NCI-H1105 (cell line): ENCODE data around the gene VASH2.
A peak's percentile ranks its signal among the peaks of the same experiment; 100 is the strongest.
"Not testable (repeated sequence)": the region's sequence is repeated elsewhere in the genome, so short reads cannot be mapped to it uniquely, and the experiment has no call there.

ENCODE experiments used
- DNase-seq: peaks from one replicate; lab custom pipeline; 2025; lab: John Stamatoyannopoulos, UW

Gene VASH2

DNA sequence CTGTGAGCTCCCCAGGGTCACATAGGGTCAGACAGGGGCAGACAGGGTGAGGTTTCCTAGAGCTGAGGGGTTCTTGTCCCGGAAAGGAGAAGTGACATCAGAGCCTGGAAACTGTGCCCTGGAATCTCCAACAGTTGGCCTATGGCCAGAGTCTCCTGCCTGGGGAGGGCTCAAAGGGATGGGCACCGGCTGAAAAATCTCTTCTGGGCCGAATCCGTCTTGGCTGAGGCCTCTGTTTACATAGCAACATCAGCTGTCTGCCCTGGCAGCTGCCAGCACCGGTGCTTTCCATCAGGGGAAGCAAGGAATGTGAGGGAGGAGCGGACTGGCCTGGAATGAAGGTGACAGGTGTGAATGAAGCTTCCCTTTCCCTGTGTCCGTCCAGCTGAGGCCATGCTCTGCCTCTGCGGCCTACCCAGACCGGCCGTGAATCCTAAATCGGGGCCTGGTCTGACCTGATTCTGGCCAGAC is 30.7 kb downstream of the VASH2 start:
- peak; percentile 64 for DNase-seq

DNA sequence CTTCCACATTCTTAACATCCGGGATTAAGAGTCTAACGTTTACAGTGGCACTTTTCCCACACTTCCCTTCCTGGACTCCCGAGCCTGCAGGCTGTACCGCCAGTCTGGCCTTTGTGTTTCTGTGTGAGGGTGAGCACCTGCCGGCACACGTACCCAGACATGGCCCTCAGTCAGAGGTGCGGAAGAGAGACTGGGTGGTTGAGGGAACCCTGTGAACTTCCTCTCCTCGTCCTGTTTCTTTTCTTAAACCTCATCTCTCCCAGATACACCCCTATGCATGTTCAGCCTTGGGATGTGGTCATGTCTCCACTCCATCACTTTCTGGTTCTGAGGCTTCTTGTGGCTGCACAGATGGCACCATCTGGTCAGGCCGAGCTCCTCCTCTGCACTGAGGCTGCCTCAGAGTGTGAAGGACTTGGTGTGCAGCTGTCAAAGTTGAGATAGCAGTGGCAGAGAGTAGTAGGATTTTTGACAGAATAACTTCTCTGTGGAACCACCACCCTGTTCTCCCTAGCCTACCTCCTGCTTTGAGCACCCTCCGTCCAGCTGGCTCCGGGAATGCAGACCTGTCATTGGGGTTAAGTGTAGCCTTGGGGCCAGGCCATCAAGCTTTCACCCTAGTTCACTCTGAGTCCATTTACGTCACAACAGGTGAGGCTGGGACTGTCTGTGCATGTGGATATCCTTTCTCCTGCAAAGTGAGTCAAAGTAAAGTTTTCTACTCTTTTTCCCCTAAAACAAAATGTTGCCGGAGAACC is 31.4 kb downstream of the VASH2 start:
- no peak for DNase-seq

DNA sequence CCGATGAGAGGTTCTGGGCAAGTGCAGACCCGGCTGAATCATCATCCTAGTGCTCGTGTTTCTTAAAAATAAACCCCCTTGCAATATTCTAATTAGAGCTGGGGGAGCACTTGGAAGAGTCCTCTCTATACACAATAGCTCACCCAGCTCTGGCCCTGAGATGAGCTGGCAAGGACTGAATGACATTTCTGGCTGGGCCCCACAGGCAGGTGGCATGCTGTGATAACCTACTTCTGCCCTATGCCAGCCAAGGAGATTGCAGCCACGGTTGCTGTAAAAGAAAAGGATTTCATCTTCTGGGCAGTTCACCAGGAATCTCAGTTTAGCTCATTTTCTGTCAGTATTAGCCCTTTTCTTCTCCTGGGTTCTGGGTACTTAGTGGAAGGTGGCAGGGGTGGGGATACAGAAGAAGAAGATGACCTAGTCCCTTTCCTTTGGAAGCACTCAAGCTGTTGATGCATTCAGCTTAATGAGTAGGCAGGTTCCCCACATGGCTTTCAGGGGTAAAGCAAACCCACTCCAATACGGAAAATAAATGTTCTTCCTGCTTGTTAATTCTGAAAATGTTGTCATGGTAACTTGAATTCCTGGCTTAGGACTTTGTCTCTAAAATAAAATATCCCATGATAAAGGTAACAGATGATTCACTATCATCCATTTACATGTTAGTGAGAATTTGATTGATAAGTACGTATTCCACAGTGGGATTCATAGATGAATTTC is 32.2 kb downstream of the VASH2 start:
- DNase-seq, result peak; percentile 35

DNA sequence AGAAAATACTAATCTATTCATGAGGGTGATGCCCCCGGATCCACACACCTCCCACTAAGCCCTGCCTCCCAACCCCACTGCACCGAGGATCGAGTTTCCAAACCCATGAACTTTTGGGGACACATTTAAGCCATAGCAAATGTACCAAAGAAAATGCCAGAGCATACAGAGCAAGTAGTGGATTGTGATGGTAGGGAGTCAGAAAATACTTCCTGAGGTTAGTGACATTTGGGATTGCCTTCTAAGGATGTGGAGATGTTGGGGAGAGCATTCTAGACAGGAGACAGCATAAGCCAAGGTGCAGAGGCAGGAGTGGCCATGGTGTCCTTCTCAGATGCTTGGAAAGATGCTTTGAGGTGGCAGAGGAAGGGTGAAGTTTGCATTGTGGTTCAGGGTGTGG is 33.1 kb downstream of the VASH2 start:
- DNase-seq, result no peak

DNA sequence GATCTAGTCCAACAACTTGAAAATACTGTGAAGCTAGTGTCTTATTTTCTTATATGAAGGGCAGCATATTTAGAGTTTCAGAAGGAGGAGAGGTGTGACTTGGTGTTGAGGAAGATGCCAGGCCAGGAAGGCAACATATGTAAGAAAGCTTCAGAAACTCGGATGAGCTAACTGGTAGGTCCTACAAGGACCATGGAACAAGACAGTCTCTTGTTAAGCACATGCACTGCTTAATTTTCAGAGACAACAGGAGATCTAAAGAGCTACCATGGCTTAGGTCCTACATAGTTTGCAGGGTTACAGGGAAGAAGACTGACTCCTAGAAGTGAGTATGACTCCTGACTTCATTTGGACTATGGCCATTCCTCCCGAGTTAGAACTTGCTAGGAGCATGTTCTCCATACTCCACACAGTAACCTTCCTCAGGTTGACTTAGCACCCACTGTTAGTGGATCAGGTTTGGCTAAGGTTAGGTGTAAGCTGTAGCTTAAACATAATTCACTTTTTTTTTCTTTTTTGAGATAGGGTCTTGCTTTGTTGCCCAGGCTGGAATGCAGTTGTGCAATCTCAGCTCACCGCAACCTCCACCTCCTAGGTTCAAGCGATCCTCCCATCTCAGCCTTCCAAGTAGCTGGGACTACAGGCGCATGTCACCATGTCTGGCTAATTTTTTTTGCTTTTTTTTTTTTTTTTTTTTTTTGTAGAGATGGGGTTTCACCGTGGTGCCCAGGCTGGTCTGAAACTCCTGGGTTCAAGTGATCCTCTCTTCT is 34.4 kb downstream of the VASH2 start:
- no peak for DNase-seq

DNA sequence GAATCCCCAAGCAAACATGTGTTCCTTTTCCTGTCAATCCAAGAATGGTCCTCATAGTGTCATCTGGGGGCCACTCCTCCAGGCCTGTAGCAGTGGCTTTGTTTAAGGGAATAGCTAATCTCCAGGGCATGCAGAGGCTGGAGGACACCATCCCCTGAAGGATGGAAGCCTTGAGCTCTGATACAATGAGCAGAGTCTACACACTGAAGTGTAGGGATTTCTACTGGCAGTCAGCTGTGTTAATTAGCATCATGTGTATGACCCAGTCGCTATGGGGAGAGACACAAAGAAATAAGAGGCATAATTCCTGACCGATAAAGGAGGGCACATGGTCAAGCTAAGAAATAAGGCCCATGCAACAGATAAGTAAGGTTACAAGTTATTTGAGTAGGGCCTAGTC is 36.2 kb downstream of the VASH2 start:
- no peak for DNase-seq

DNA sequence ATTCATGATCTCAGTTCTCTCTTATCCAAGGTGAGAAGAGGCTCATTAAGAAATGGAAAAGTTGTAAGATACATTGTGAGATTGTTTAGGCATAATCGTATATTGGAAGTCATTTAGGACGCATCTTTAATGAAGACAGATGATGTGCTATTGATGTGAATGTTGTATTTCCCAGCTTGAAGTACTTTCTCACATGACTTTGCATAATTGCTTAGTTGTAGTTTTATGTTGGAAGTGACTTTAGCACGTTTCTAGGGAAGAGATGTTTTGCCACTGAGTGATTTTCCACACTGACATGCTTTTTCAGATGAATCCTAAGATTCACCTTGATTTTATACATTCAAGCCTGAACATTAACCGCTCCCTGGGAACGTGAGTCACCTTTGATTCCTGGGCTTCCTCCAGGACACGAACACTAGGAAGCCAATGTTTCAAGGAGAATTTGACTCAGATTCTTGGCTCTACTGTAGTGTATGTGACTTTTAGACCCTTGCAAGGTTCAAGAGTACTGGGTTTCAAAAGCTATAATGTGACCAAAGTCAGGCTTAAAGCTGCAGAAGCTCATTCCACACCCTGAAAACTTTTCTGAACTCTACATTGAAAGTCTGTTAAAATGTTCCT is 37.5 kb downstream of the VASH2 start:
- no peak for DNase-seq

DNA sequence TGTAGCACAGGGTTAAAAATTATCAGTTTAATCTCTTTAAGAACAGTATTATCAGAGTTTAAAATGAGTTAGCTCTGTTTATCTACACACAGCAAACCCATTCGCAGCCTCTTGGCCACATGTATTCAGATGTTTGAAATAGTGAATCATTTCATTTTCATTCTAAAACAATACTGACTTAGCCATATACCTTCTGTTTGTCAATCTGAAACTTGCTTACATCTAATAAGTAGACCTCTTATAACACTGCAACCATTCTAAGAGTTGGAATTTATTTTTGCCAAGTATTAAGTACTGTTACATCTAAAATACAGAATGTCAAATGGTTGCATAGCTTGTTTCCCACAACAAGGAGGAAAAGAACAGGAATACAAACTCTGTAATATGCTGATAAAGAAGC is 39.9 kb downstream of the VASH2 start:
- no peak for DNase-seq

DNA sequence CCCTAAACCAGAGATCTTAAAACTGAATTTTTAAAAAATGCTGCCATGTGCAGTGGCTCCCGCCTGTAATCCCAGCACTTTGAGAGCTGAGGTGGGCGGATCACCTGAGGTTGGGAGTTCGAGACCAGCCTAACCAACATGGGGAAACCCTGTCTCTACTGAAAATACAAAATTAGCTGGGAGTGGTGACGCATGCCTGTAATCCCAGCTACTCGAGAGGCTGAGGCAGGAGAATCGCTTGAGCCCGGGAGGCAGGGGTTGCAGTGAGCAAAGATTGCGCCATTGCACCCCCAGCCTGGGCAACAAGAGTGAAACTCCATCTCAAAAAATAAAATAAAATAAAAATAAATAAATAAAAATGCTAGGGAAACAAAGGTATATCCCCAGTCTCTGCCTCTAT is 43.6 kb downstream of the VASH2 start:
- not testable (repeated sequence) for DNase-seq

DNA sequence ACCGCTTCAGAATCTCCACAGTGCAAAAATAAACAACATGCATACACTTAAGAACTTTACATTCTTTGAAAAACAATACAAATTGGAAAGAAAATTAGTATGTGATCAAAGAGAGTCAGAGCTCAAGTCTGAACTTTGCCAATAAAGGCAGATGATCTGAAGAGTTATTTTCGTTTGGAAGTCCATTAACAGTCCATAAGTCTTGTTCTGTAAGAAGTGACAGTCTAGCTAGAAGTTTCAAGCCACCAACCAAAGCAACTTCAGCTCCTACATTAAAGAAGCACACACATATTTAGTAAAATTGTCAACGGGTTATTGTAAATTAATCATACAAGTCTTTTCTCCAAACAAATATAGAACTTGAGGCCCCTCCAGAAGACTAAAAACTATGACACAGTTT is 44.6 kb downstream of the VASH2 start:
- DNase-seq, result no peak

DNA sequence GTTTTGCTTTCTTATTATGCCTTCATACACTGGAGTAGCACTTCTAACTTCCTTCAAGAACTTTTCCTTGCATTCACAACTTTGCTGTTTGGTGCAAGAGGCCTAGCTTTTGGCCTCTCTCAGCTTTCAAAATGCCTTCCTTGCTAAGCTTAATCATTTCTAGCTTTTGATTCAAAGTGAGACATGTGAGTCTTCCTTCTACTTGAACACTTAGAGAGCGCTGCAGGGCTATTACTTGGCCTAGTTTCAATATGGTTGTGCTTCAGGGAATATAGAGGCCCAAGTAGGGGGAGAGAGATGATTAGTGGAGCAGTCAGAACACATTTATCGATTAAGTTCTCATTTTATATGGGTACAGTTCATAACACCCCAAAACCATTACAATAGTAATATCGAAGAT is 52.9 kb downstream of the VASH2 start:
- no peak for DNase-seq

DNA sequence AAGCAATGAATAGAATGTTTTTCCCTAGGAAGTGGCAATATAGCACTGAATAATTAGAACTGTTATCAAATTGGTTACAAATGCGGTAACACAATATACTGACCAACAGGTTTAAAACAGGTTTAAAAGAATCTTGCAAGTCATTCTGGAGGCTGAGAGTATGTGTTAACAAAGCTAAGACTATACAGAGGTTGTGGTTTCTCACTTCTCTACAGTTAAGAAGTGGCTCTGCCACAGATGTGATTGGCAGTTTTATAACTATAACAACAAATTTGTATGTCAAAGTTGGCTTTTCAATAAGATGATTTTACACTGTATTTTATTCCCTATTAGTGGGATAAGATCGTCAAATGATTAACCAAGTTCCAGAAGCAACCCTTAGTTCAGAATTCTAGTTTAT is 58.2 kb downstream of the VASH2 start:
- DNase-seq, result no peak

DNA sequence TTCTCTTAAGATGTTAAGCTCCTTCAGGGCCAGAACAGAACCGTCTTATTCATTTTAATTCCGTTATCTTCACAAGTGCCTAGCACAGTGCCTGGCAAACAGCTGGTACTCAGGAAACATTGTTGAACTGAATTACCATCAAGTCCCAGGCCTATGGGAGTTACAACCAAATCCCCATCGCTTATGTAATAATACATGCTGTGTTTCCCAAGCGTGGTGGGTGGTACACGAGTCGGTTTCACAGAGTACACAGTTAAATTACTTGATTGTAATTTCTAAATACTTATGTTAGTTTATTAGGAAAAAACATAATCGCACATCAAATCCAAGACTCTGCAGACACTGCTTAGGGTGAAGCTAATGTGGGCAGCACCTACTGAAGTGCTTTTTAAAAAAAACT is 64.3 kb downstream of the VASH2 start:
- no peak for DNase-seq

DNA sequence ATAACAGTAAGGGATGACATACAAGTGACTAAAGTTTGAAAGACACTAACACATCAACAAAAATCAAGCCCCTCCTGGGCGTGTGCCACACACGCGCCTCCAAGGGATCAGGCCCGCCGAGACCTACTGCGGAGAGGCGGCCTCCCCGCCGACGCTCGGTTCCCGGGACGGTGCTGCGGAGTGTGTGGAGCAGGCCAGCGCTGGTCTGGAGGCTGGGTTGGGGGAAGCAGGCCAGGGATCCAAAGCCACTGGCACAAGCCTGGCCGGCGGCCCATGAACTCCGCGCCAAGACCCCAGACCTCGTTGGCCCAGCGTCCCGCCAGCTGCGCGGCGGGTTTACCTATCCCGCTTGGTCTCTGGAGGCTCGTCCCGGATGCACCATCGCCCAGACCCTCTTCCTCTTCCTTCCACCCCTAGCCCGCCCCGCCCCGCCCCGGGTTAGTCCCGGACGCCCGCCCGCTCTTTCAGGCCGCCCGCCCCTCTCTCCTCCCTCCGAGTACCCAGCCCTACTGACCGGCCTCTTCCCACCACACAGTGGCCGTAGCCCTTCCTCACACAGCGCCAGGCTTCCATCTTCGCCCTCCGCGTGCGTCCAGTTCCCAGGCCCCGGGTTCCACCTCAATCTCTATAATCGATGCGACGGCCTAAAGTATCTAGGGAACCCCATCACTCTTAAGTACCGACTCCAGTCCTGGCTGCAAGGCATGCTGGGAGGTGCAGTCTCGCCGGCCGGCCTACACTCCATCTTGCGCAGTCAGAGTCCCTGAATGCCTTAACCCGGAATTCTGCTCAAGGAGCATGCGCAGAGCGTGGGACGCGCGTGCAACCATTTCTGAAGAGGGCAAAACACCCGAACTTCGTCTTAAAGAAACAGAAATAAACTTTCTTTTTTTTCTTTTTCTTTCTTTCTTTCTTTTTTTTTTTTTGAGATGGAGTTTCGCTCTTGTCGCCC is 65.0 kb downstream of the VASH2 start, which contains the start of gene ANGEL2:
Gene ANGEL2, minus strand, starts transcription at position 769 of the 952 bp plus-strand sequence. Its CDS starts 196 bp downstream, at position 573.
- DNase-seq, result peak; percentile 96

DNA sequence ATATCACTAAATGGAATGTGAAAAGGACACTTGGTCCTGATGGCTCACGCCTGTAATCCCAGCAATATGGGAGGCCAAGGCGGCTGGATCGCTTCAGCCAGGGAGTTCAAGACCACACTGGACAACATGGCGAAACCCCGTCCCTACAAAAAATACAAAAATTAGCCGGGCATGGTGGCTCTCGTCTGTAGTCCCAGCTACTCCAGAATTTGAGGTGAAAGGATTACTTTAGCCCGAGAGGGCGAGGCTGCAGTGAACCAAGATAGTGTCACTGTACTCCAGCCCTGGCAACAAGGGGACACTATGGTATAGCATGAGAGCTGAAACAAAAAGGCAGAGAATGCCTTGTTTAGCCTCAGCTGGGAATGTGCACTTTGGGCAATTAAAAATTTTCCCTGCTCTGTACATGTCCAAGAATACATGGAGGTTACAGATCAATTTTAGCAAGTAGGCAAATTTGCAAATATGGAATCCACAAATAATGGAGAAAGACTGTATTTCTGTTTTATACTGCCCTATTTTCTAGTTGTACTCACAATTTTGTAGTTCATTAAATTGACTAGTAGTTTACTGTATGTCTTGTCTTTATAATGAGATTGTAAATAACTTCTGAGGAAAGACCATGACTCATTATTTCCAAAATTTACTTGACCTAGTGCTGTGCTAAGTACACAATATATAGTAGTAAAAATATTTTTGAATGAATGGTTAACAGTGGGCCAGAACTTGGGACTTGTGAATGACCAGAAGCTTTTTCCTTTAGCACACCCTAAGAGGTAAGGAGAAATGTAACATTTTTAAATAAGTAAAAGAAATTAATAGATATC is 67.3 kb downstream of the VASH2 start:
- no peak for DNase-seq

DNA sequence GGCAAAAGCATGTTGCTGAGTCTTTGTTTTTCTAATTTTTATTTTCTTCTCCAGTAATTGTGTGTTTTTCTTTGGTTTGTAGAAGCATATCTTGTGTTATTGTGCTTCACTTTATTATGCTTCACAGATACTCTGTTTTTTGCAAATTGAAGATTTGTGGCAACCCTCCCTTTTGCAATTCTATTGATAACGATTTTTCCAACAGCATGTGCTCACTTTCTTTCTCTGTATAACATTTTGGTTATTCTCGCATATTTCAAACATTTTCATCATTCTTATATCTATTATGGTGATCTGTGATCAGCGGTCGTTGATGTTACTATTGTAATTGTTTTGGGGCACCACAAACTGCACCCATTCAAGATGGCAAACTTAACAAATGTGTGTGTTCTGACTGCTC is 69.1 kb downstream of the VASH2 start:
- DNase-seq, result no peak

DNA sequence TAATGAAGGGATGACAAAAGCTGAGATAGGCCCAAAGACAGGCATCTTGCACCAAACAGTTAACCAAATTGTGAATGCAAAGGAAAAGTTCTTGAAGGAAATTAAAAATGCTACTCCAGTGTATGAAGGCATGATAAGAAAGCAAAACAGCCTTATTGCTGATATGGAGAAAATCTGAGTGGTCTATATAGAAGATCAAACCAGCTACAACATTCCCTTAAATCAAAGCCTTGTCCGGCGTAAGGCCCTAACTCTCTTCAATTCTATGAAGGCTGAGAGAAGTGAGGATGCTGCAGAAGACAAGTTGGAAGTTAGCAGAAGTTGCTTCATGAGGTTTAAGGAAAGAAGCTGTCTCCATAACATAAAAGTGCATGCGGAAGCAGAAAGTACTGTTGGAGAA is 69.7 kb downstream of the VASH2 start:
- DNase-seq, result no peak

DNA sequence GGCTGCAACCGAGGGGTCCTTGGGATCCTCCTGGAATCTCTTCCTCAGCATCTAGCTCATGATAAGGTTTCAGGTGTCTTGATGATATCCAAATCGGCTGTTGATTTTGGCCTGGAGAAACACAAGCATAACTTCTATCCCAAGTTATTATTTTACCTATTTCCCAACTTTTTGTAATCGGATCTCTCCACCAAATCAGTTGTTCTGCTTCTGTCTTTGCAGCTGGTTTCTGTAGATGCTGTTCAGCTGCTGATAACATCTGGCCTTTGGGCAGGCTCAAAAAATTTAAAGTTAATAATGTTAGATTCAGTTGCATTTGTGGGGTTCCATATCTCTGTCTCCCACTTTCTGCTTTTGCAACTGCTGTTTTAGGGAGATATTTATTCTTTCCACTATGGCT is 76.7 kb downstream of the VASH2 start:
- DNase-seq, result not testable (repeated sequence)

DNA sequence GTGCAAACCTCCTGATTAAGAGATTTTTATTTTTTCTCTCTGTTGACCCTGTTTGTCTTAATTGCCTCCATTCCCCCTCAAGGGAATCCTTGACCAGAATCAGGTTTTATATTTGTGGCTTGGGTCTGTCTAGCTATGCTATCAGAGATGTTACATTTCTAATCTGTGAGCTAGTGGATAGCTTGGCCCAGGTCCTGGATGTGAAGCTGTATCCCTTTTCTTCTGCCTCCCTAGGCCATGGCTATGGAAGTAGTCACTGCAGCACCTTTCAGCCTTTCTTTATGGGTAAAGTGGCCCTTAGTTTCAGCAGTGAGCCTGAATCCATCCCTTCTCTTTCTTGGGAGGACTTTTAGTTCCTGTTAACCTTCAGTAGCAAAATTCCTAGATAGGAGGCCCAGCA is 82.3 kb downstream of the VASH2 start:
- no peak for DNase-seq

DNA sequence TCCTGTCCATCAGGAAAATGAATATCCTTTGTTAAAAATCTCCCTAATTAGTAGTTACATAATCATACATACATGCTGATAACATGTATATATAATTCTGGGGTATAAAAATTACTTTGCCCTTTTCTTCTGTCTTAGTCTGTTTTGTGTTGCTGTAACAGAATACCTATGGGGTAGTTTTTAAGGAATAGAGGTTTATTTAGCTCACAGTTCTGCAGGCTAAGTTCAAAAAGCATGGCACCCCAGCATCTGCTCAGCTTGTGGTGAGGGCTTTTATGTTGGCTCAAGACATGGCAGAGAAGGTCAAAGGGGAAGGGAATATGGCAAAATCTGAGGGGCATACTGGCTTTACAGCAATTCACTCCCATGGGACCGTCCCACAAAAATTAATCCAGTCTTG is 84.4 kb downstream of the VASH2 start:
- DNase-seq, result no peak
